Osteoblast (primary cell): Measurements from ENCODE around the gene KLHL29. TPM values are rescaled to one million over a fixed set of nuclear protein-coding genes. Genes with fewer than 3 reads are reported as not detected.

Experiments used
- DNase-seq: peaks from one replicate; pipeline ENCODE4 v3.0.0; 2011; ENCODE audit warnings: low spot score, mixed read lengths; ENCODE audit not compliant: insufficient read length; ENCODE audit errors: missing footprints
- H2AFZ ChIP-seq: 2 replicates; pipeline ENCODE4 v1.6.0; 2011; ENCODE audit warnings: mild to moderate bottlenecking, low read length
- H3K27ac ChIP-seq: 2 replicates; pipeline ENCODE4 v1.5.1; 2011; ENCODE audit warnings: mild to moderate bottlenecking, low read depth, low read length, moderate library complexity
- H3K27me3 ChIP-seq: 2 replicates; pipeline ENCODE4 v1.6.0; 2012; ENCODE audit warnings: mild to moderate bottlenecking, control low read depth, inconsistent platforms, low read length, moderate library complexity; ENCODE audit not compliant: insufficient read depth
- H3K36me3 ChIP-seq: 2 replicates; pipeline ENCODE4 v1.5.1; 2011; ENCODE audit warnings: mild to moderate bottlenecking, low read length, control low read depth, moderate library complexity; ENCODE audit not compliant: insufficient read depth
- H3K4me1 ChIP-seq: 2 replicates; pipeline ENCODE4 v1.5.1; 2011; ENCODE audit warnings: mild to moderate bottlenecking, low read length, control low read depth, moderate library complexity; ENCODE audit not compliant: insufficient read depth
- H3K4me2 ChIP-seq: 2 replicates; pipeline ENCODE4 v1.6.0; 2011; ENCODE audit warnings: mild to moderate bottlenecking, low read length; ENCODE audit not compliant: insufficient read depth
- H3K4me3 ChIP-seq: fragments of 200-600 bp; sonication (generic); 3 replicates; pipeline ENCODE4 v1.5.1; 2012; ENCODE audit warnings: mild to moderate bottlenecking, low read length, inconsistent platforms; ENCODE audit not compliant: insufficient read depth
- H3K79me2 ChIP-seq: 2 replicates; pipeline ENCODE4 v1.6.0; 2012; ENCODE audit warnings: mild to moderate bottlenecking, low read length, control low read depth, inconsistent platforms; ENCODE audit not compliant: insufficient read depth
- H3K9me3 ChIP-seq: 2 replicates; pipeline ENCODE4 v1.5.1; 2011; ENCODE audit warnings: low read depth, low read length, control low read depth
- H4K20me1 ChIP-seq: 2 replicates; pipeline ENCODE4 v1.6.0; 2012; ENCODE audit warnings: mild to moderate bottlenecking, low read length, control low read depth; ENCODE audit not compliant: insufficient read depth
- total RNA-seq: library from RNA; depleted of rRNA; stranded (reverse); fragments of >200 nt; gene quantifications from 2 replicates; pipeline ENCODE4 v1.2.3, GENCODE V29; 2012
- TF ChIP-seq, protein P1 (sequence below): IDR thresholded peaks from 2 replicates; pipeline ENCODE4 v1.5.1; 2011; ENCODE audit warnings: mild to moderate bottlenecking, low read depth, low read length, moderate library complexity; ENCODE audit errors: extremely low read depth

Gene KLHL29
- total RNA-seq, 1 donor = 3.3 TPM

DNA sequence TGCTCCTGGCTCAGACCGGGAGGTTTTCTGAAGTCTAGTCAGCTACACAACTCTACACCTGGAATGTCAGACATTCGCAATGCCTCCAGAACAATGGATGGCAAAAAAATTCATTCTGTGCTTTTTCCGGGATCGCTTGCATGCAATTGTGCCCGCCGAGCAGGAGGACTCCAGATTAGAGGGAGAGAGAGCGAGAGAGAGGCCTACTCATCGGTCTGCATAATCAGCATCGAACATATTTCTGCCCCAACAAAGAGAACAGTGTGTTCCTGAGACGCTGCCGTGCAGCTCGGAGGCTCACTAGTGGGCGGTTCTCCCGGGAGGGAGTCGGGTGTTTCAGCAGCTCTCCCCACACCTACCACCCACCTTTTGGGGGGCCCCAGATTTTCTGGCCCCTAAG lies 117.1 kb downstream of the KLHL29 start:
- H3K27me3 ChIP-seq = no peaks in the 10 kb centered on the region
- H3K4me2 ChIP-seq = no peak overlapping the region
- no peak overlapping the region for H3K27ac ChIP-seq
- H4K20me1 ChIP-seq = peaks cover 4% of the 10 kb centered on the region
- no peak overlapping the region for H2AFZ ChIP-seq
- no peaks in the 10 kb centered on the region for H3K36me3 ChIP-seq
- H3K4me1 ChIP-seq = peaks cover 19% of the 10 kb centered on the region
- DNase-seq = no peak
- no peak overlapping the region for H3K4me3 ChIP-seq
- no peaks in the 10 kb centered on the region for H3K9me3 ChIP-seq
- TF ChIP-seq, protein P1, sequence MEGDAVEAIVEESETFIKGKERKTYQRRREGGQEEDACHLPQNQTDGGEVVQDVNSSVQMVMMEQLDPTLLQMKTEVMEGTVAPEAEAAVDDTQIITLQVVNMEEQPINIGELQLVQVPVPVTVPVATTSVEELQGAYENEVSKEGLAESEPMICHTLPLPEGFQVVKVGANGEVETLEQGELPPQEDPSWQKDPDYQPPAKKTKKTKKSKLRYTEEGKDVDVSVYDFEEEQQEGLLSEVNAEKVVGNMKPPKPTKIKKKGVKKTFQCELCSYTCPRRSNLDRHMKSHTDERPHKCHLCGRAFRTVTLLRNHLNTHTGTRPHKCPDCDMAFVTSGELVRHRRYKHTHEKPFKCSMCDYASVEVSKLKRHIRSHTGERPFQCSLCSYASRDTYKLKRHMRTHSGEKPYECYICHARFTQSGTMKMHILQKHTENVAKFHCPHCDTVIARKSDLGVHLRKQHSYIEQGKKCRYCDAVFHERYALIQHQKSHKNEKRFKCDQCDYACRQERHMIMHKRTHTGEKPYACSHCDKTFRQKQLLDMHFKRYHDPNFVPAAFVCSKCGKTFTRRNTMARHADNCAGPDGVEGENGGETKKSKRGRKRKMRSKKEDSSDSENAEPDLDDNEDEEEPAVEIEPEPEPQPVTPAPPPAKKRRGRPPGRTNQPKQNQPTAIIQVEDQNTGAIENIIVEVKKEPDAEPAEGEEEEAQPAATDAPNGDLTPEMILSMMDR = no peak
- no peaks in the 10 kb centered on the region for H3K79me2 ChIP-seq

- no peak overlapping the region for H3K4me3 ChIP-seq
- H3K27ac ChIP-seq = no peak overlapping the region
- no peaks in the 10 kb centered on the region for H3K27me3 ChIP-seq
- no peaks in the 10 kb centered on the region for H3K79me2 ChIP-seq
- no peaks in the 10 kb centered on the region for H3K9me3 ChIP-seq
- TF ChIP-seq, protein P1 = no peak
- H3K36me3 ChIP-seq = no peaks in the 10 kb centered on the region
- no peak overlapping the region for H2AFZ ChIP-seq
- peaks cover 9% of the 10 kb centered on the region for H3K4me1 ChIP-seq
- no peaks in the 10 kb centered on the region for H4K20me1 ChIP-seq
- no peak overlapping the region for H3K4me2 ChIP-seq
- no peak for DNase-seq
Measured at GRCh38 chr2:23503097-23503496, 118.1 kb downstream of the KLHL29 start.

- no peak for DNase-seq
- Histone ChIP-seq H3K4me3 (no peak overlapping the region), H3K4me1 (peaks cover 5% of the 10 kb centered on the region), H3K4me2 (no peak overlapping the region), H3K9me3 (no peaks in the 10 kb centered on the region), H3K27ac (no peak overlapping the region), H4K20me1 (no peaks in the 10 kb centered on the region), H3K79me2 (no peaks in the 10 kb centered on the region), H2AFZ (no peak overlapping the region), H3K27me3 (no peaks in the 10 kb centered on the region), H3K36me3 (no peaks in the 10 kb centered on the region)
- TF ChIP-seq, protein P1 = no peak
Measured at GRCh38 chr2:23503682-23504081, 118.7 kb downstream of the KLHL29 start.

DNA sequence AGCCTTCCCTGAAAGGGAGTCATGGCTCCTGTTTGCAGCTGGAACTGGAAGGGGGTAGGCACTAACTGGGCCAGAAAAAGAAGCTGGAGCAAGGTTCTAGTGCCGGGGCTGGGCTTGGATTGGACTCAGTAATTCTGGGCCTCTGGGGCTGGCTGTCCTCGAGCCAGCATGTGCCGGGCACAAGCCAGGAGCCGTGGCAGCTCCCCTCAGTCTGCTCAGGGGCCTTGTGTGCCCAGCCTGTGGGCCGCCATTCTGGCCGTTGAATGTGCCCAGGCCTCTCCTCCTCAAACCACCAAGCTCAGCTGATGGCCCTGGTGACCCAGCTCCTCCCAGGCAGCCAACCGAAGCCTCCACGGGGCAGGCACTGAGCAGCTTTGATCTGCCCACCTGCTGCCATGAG lies 119.6 kb downstream of the KLHL29 start:
- no peaks in the 10 kb centered on the region for H3K4me1 ChIP-seq
- H4K20me1 ChIP-seq = no peaks in the 10 kb centered on the region
- TF ChIP-seq, protein P1 = no peak
- H3K27me3 ChIP-seq = no peaks in the 10 kb centered on the region
- H3K9me3 ChIP-seq = no peaks in the 10 kb centered on the region
- no peak for DNase-seq
- H3K79me2 ChIP-seq = no peaks in the 10 kb centered on the region
- no peak overlapping the region for H3K27ac ChIP-seq
- H3K4me3 ChIP-seq = no peak overlapping the region
- no peak overlapping the region for H2AFZ ChIP-seq
- H3K4me2 ChIP-seq = no peak overlapping the region
- no peaks in the 10 kb centered on the region for H3K36me3 ChIP-seq
